ENCODE results near the gene CPEB1.

CPEB1 gene

DNA sequence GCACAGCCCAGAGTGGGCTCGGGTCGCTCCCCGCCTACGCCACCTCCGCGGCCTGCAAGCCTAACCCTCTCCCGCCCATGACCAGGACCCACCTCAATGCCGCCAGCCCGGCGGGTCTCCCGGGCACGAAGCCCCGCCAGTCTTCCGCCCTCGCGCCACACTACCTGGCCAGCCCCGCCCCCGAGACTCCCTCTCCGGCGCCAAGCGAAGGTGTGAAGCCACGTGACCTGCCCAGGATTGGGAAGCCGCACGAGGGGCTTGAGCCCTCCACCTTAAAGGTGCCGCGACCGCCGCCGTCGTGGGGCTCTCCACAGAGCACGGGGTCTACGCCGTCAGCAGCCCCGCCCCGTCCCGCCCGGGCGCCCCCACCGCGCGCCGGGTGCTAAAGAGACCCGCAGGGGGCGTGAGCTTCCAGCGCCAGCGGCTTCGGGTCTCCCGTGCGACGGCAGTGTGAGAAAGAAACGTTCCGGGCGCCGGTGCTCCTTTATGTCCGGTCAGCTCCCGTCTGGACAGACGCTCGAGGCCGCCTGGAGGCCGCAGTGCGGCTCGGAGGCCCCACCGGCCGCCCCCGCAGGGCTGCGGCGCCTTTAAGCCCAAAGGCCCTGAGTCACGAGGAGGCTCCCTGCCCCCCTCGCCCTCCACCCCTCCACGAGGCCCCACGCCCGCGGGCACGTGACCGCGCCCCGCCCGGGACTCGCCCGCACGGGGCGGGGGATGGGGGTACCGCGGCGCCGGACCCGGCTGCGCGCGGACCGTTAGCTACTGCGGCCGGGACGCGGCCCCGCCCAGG is at the start of gene CPEB1:
Gene CPEB1 (minus strand): TSS at position 319 of the 790 bp plus-strand sequence. CDS start 18,904 bp downstream, outside the sequence.
- DNase-seq = no peak

DNA sequence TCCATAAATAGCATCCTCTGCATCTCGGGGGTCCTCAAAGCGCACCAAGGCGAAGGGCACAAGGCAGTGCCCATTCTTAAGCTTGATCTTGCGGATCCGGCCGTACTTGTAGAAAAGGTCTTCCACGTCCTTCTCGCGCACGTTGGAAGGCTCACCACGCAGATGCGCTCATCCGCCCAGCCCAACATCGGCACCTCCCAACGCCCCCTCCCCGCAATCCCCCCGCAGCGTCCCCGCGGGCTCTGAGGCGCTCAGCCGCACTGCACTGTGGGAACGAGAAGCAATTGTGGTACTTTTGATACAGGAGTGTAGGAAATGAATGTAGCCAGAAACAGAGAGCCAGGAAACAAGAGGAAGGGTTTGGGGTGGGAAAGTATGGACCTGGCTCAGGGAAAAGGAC is 45.0 kb upstream of the CPEB1 start:
- DNase-seq = no peak

DNA sequence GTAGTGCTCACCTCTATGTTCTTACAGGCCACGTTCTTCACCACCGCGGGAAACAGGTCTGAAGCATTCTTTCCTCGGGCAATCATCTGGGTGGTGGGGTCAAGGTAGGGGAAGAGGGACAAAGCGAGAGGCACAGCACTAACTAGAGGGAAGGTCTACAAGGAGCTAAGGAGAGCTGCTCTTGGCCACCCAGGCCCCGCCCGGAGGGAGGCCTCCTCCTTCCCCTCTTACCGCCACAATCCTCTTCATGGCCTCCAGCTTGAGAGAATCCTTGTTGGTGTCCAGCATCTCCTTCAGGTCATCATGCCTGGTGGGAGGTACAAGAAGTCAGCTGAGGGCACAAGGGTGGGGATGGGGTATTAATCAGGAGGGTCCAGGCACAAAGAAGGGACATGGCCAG is 42.0 kb upstream of the CPEB1 start:
- DNase-seq = no peak

DNA sequence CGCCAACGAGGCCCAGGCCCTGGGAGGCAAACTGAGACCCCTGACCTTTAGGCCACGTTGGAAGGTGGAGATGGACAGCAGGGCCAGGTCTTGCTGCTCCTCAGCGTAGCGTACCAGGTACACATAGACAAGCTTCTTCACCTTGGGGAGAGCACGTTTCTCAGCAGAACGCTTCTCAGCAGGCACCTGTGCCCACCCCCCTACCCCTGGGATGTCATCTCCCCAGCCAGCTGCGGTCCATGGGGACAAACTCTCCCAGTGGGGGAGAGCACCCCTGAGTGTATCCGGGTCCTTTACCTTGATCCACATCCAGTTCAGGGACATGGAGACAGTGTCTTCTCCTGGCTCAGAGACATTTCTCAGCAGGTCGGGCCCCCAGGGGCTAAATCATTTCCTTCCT is 41.5 kb upstream of the CPEB1 start:
- DNase-seq = no peak

DNA sequence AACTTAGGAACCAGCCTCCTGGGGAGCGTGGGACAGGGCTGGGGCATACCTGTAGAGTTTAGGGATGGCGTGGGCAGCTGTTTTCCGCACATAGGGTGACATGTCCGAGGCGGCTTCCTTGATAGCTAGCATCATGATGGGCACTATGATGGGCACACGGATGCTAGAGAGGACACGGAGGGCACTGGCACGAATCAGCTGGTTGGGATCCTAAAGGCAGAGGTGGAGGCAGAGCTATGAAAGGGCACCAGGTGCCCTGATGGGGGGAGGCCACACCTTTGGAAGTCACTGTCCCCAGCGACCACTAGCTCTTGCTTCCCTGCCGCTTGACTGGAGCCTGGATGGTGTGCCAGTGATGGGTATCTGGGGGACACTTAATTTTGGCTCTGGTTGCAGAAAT is 34.2 kb upstream of the CPEB1 start:
- DNase-seq = no peak

- DNase-seq = no peak
These were observed 33.3 kb upstream of the CPEB1 start for GRCh38 chr15:82680200-82681102.

DNA sequence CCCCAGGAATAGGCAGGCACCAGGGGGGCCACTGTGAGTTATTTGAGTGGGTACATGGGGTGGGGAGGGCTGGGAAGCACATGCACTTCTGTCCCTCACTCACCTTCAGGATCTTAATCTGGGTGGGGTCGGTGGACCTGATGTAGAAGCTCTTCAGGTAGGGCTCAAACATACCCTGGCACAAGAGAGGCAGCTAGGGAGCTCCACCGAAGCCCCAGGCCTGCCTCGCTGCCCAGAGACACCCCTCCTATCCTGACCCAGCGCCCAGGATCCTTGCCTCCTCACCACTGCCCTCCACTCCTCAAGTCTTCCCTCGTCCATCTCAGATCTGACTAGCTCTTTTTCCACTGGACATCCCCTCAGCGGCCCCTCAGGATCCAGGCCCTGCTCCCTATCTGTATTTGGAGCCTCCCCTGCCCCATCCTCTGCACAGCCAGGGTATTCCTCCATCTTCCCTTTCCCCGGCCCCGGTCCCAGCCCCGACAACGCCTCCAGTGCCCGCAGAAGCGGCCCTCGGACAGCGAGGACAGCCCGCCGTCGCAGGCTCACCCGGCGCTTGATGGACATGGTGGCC is 32.5 kb upstream of the CPEB1 start:
- DNase-seq = no peak

- no peak for DNase-seq
These were observed 30.7 kb upstream of the CPEB1 start for GRCh38 chr15:82677720-82678323.

- DNase-seq = no peak
These were observed 27.7 kb upstream of the CPEB1 start for GRCh38 chr15:82674873-82675272.

- no peak for DNase-seq
These were observed 23.5 kb upstream of the CPEB1 start for GRCh38 chr15:82670699-82671098.

GRCh38 chr15:82666606-82667005 is 19.4 kb upstream of the CPEB1 start:
- DNase-seq = no peak

GRCh38 chr15:82664021-82664420 is 16.9 kb upstream of the CPEB1 start:
- DNase-seq = no peak

DNA sequence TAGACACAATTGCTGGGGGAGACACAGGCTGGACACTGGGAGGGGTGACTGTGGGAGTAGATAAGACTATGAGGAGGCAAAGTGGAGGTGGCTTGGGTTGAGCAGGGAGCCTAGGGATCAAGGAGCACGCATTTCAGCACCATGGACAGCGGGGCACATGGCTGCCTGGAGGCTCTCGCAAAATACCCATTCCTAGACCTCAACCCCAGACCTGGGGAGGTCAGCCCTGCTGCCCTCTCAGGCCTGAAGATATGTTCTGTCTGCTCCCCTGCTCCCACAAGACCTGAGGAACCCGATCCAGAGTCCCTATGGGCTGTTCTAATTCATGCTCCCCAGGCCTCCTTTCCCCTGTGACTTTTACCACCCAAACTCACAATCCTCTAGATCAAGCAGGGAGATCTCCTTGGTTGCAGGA is 16.0 kb upstream of the CPEB1 start:
- no peak for DNase-seq

- DNase-seq = no peak
These were observed 15.5 kb upstream of the CPEB1 start for GRCh38 chr15:82662641-82663040.

GRCh38 chr15:82660378-82660777 is 13.2 kb upstream of the CPEB1 start:
- DNase-seq = no peak

DNA sequence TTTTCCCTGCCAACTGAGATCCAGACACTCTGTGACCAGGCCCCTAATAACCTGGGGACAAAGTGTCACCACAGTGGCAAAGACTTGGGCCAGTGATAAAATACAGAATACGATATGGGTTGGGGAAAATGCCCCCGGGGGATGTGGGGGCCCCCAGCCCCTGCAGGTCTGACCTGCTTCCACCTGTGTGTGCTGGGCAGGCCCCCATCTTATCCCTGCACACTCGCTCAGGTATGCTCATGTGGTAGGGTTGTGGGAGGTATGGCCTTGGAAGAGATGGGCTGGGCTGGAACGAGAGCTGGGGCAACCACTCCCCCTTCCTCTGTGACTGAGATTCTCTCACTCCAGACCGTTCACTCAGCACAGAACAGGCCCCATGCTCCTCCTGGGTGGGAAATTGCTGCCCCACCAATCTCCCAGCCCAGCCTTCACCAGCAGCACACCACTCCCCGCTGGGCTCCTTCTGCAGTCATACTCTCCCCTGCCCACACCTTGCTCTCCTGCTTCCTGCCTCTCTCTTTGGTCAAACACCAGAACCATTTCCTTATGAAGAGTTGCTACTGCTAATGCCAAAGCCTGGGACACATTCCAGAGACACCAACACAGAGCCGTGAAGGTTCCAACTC is 9.6 kb upstream of the CPEB1 start:
- no peak for DNase-seq

- no peak for DNase-seq
These were observed 8.4 kb upstream of the CPEB1 start for GRCh38 chr15:82655606-82656005.

- DNase-seq = no peak
These were observed 6.5 kb upstream of the CPEB1 start for GRCh38 chr15:82653483-82654168.

GRCh38 chr15:82651708-82652107 is 4.5 kb upstream of the CPEB1 start:
- no peak for DNase-seq

DNA sequence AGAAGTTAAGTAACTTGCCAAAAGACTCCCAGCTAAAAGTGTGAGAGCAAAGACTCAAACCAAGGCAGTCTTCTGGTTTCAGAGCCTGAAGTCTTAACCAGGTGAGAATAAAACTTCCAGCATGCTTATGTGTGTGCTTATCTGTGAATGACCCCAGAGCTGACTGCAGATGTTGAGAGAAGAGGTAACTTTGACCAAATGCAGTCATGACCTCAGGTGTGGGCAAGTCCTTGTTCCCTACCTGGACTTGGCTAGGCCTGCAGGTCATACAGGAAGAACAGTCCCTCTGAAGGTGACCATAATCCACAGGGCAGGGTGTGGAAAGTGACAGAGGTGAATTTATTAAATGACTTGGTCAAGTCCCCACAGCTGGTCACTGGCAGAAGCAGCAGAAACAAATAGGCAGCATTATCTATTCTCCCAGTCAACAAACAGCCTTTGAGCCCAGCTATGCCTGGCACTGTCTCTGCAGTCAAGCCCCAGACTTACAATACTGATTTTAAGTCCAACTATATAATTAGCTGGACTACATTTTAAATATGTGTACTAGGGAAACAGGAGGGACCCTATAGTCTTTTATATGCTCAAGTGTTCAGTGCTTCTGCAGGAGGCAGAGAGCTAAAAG is 3.0 kb upstream of the CPEB1 start:
- DNase-seq = no peak

DNA sequence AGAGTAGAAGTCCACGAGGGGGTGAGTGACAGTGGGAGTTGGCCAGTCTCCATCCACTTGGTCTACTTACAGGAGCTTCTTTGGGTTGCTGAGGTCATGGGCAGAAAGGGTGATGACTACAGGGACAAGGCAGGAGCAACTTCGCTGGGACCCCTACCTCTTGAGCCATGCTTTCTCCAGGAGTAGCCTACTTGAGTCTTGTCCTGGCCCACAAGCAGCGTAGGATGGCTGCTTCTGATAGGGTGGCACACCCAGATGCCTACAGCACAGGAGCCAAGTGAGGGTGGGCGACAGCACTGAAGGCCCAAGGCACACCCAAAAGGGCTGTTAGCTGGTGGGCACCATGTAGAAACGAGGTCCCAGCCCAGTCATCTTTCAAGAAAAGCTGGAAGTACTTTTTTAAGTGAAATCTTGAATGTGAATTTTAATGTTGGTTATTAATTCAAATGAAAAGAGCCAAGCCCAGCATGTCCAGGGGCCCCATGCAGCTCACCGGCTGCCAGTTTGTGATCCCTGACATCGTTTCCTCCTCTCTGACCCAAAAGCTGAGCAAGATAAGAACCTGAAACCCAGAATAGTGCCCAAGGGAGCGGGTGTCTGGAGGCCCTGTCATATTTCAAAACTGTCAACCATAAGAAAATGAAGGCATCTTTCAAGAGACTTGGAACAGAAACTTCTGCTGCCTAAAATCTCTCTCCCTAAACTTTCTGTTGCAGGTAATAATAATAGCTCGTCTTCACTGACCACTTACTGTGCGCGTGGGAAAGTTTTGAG is 2.2 kb upstream of the CPEB1 start:
- DNase-seq = no peak

Data from NCI-H1694 (cell line).